IMR-90 (cell line): ENCODE data around the gene SPAG8. TPM values are rescaled to one million over a fixed set of nuclear protein-coding genes. Genes with fewer than 3 reads are reported as not detected.

ENCODE experiments used
- ATAC-seq: fragments of 200-7000 bp; cut with Tn5 transposase; 2 replicates; pipeline ENCODE4 v1.9.1; 2020; ENCODE audit warnings: low read depth, mild to moderate bottlenecking, moderate library complexity
- BruUV-seq: library from RNA; stranded (reverse); fragments of 400-500 nt; replicated peaks from 2 replicates; lab custom pipeline; 2021; lab: Mats Ljungman, UMichigan
- CTCF ChIA-PET: fragments of 300-600 bp; formaldehyde crosslinking; extraction: SDS; loops from one replicate; lab custom pipeline; 2021; ENCODE audit warnings: antibody characterized with exemption; lab: Yijun Ruan, JAX
- POLR2A ChIA-PET: fragments of 300-600 bp; sonication (Branson Sonifier 250); formaldehyde crosslinking; loops from one replicate; lab custom pipeline; 2022; ENCODE audit warnings: antibody characterized with exemption; ENCODE audit not compliant: unreplicated experiment; lab: Charles Lee
- DNase-seq: peaks from one replicate; pipeline ENCODE4 v3.0.0; 2013
- H2AFZ ChIP-seq: replicated peaks from 2 replicates; pipeline ENCODE3; 2013; ENCODE audit warnings: low read length, mild to moderate bottlenecking; ENCODE audit not compliant: poor library complexity
- H2AK5ac ChIP-seq: 2 replicates; pipeline ENCODE4 v1.6.1; 2013; ENCODE audit warnings: low read depth, low read length, inconsistent platforms
- H2AK9ac ChIP-seq: replicated peaks from 2 replicates; pipeline ENCODE3; 2013; ENCODE audit warnings: mild to moderate bottlenecking, low read depth, low read length, moderate library complexity; ENCODE audit not compliant: poor library complexity
- H2BK120ac ChIP-seq: 2 replicates; pipeline ENCODE4 v1.6.1; 2013; ENCODE audit warnings: low read depth, low read length, inconsistent platforms
- H2BK15ac ChIP-seq: 3 replicates; pipeline ENCODE4 v1.6.1; 2013; ENCODE audit warnings: low read depth, low read length, inconsistent platforms
- H2BK20ac ChIP-seq: 2 replicates; pipeline ENCODE4 v1.6.1; 2013; ENCODE audit warnings: low read depth, mild to moderate bottlenecking, inconsistent platforms, low read length, moderate library complexity
- H2BK5ac ChIP-seq: 2 replicates; pipeline ENCODE4 v1.6.1; 2013; ENCODE audit warnings: mild to moderate bottlenecking, low read depth, low read length, inconsistent platforms; ENCODE audit not compliant: poor library complexity, severe bottlenecking
- H3K14ac ChIP-seq: replicated peaks from 2 replicates; pipeline ENCODE4 v1.6.1; 2013; ENCODE audit warnings: low read depth, low read length, inconsistent platforms
- H3K18ac ChIP-seq: 2 replicates; pipeline ENCODE4 v1.6.1; 2013; ENCODE audit warnings: low read depth, low read length, control low read depth
- H3K23ac ChIP-seq: 2 replicates; pipeline ENCODE4 v1.6.1; 2013; ENCODE audit warnings: low read depth, low read length, inconsistent platforms
- H3K27ac ChIP-seq: 2 replicates; pipeline ENCODE4 v1.5.1; 2013; ENCODE audit warnings: mild to moderate bottlenecking, control low read depth, low read length; ENCODE audit not compliant: insufficient read depth
- H3K27me3 ChIP-seq: 2 replicates; pipeline ENCODE4 v1.6.1; 2013; ENCODE audit warnings: low read length; ENCODE audit not compliant: control insufficient read depth, insufficient read depth
- H3K36me3 ChIP-seq: 2 replicates; pipeline ENCODE4 v1.6.1; 2013; ENCODE audit warnings: low read length, mixed read lengths; ENCODE audit not compliant: control insufficient read depth, insufficient read depth
- H3K4ac ChIP-seq: 2 replicates; pipeline ENCODE4 v1.6.1; 2013; ENCODE audit warnings: low read depth, low read length, inconsistent platforms
- H3K4me1 ChIP-seq: 2 replicates; pipeline ENCODE4 v1.6.1; 2013; ENCODE audit warnings: low read length, mixed read lengths; ENCODE audit not compliant: control insufficient read depth, insufficient read depth
- H3K4me2 ChIP-seq: 2 replicates; pipeline ENCODE4 v1.6.1; 2013; ENCODE audit warnings: low read depth, mild to moderate bottlenecking, control low read depth, low read length, moderate library complexity
- H3K4me3 ChIP-seq: 2 replicates; pipeline ENCODE4 v1.5.1; 2013; ENCODE audit warnings: low read depth, mild to moderate bottlenecking, control low read depth, low read length, moderate library complexity; ENCODE audit not compliant: insufficient read depth
- H3K56ac ChIP-seq: 2 replicates; pipeline ENCODE4 v1.6.1; 2013; ENCODE audit warnings: low read length, inconsistent platforms; ENCODE audit not compliant: insufficient read depth; ENCODE audit errors: extremely low read depth
- H3K79me1 ChIP-seq, 2 experiments: 2 replicates each; pipeline ENCODE4 v1.6.1; 2013; ENCODE audit warnings: low read length in 2 of 2, inconsistent platforms in 1 of 2, low read depth in 1 of 2
- H3K9ac ChIP-seq: 2 replicates; pipeline ENCODE4 v1.6.1; 2013; ENCODE audit warnings: low read depth, low read length, control low read depth
- H3K9me1 ChIP-seq: 2 replicates; pipeline ENCODE4 v1.6.1; 2013; ENCODE audit warnings: low read length, inconsistent platforms; ENCODE audit not compliant: insufficient read depth
- H3K9me3 ChIP-seq: 2 replicates; pipeline ENCODE4 v1.6.1; 2013; ENCODE audit warnings: low read length; ENCODE audit not compliant: control insufficient read depth, insufficient read depth
- H4K20me1 ChIP-seq: 2 replicates; pipeline ENCODE4 v1.6.1; 2013; ENCODE audit warnings: low read length, inconsistent platforms; ENCODE audit not compliant: insufficient read depth
- H4K5ac ChIP-seq: 2 replicates; pipeline ENCODE4 v1.6.1; 2013; ENCODE audit warnings: mild to moderate bottlenecking, low read depth, low read length, control low read depth
- H4K8ac ChIP-seq, 2 experiments: 2 replicates each; pipeline ENCODE4 v1.6.1; 2013; ENCODE audit warnings: low read depth in 2 of 2, low read length in 2 of 2, control low read depth in 1 of 2, inconsistent platforms in 1 of 2
- H4K91ac ChIP-seq: 2 replicates; pipeline ENCODE4 v1.6.1; 2013; ENCODE audit warnings: low read depth, low read length, inconsistent platforms; ENCODE audit not compliant: insufficient read depth
- MAZ ChIP-seq: IDR thresholded peaks from 2 replicates; pipeline ENCODE4 v1.6.1; 2012; ENCODE audit warnings: low read depth, mild to moderate bottlenecking, low read length, improper control_type of control experiment, moderate library complexity, borderline replicate concordance
- RCOR1 ChIP-seq: IDR thresholded peaks from 2 replicates; pipeline ENCODE4 v1.6.1; 2012; ENCODE audit warnings: mild to moderate bottlenecking, low read length, improper control_type of control experiment; ENCODE audit not compliant: insufficient replicate concordance
- dilution Hi-C: fragments of 300-500 bp; cut with HindIII; formaldehyde crosslinking; loops from one replicate; pipeline ENCODE4 v1.14.3; 2018; ENCODE audit warnings: low sequenced_read_pairs; ENCODE audit not compliant: unreplicated experiment
- in situ Hi-C: fragments of 300-500 bp; cut with MboI; formaldehyde crosslinking; loops from 3 replicates; pipeline ENCODE4 v1.14.3; 2019; ENCODE audit warnings: low sequenced_read_pairs, inconsistent platforms, mixed read lengths
- intact Hi-C: fragments of 100-400 bp; cut with micrococcal nuclease; formaldehyde crosslinking; loops from 2 replicates; pipeline ENCODE4 v1.10.0; 2022
- polyA plus RNA-seq, 3 experiments: library from polyadenylated mRNA; depleted of rRNA; stranded (reverse); fragments of >200 nt; gene quantifications; 2 replicates each; pipeline ENCODE4 v1.2.3, GENCODE V29; 2012; ENCODE audit warnings: low replicate concordance in 1 of 3
- total RNA-seq: library from RNA; depleted of rRNA; stranded (reverse); fragments of >200 nt; gene quantifications from 2 replicates; pipeline ENCODE4 v1.2.3, GENCODE V29; 2012
- TF ChIP-seq, protein P1 (sequence below): conservative IDR thresholded peaks from 2 replicates; pipeline ENCODE4 v1.5.1; 2012; ENCODE audit warnings: mild to moderate bottlenecking, low read depth, low read length, improper control_type of control experiment

The SPAG8 gene
- total and polyA plus RNA-seq, 2 of the 4 experiments (the other 2 are of a cell fraction), result 0.72 to 0.84 TPM

DNA sequence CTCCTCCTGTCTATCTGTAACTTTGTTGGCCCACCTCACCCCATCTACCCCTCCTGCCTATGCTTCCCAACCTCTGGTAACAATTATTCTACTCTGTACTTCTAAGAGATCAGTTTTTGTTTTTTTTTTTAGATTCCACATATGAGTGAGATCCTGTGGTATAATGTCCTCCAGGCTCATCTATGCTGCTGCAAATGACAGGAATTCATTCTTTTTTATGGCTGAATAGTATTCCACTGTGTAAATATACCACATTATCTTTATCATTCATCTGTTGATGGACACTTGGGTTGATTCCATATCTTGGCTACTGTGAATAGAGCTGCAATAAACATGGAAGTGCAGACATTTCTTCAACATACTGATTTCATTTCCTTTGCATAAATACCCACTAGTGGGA is 28.6 kb downstream of the SPAG8 start:
- no peak overlapping the region for H4K5ac ChIP-seq
- H4K20me1 ChIP-seq, result no peaks in the 10 kb centered on the region
- POLR2A ChIA-PET, result no interaction called here
- dilution Hi-C loops (no loop called here), in situ Hi-C loops (no loop called here), intact Hi-C loops (no loop called here)
- no peak overlapping the region for H2AFZ ChIP-seq
- no peaks in the 10 kb centered on the region for H3K79me1 ChIP-seq
- no peak overlapping the region for H2AK5ac ChIP-seq
- H2BK5ac ChIP-seq, result no peak overlapping the region
- H3K36me3 ChIP-seq, result no peaks in the 10 kb centered on the region
- no TSS peak for BruUV-seq
- no peak overlapping the region for H2BK120ac ChIP-seq
- H3K14ac ChIP-seq, result no peak overlapping the region
- H3K9me1 ChIP-seq, result no peaks in the 10 kb centered on the region; the same call in 1 of the 2 replicates
- H3K18ac ChIP-seq, result no peak overlapping the region
- no peaks in the 10 kb centered on the region for H3K4me1 ChIP-seq
- H3K4me3 ChIP-seq, result no peak overlapping the region
- CTCF ChIA-PET, result no interaction called here
- peaks cover 39% of the 10 kb centered on the region for H3K27me3 ChIP-seq
- no peak overlapping the region for H3K4ac ChIP-seq
- no peak overlapping the region for H2BK15ac ChIP-seq
- H3K9me3 ChIP-seq, result no peaks in the 10 kb centered on the region
- no peak overlapping the region for H4K8ac ChIP-seq
- H3K4me2 ChIP-seq, result no peak overlapping the region
- no peak for TF ChIP-seq MAZ
- TF ChIP-seq RCOR1, result no peak
- TF ChIP-seq, protein P1, sequence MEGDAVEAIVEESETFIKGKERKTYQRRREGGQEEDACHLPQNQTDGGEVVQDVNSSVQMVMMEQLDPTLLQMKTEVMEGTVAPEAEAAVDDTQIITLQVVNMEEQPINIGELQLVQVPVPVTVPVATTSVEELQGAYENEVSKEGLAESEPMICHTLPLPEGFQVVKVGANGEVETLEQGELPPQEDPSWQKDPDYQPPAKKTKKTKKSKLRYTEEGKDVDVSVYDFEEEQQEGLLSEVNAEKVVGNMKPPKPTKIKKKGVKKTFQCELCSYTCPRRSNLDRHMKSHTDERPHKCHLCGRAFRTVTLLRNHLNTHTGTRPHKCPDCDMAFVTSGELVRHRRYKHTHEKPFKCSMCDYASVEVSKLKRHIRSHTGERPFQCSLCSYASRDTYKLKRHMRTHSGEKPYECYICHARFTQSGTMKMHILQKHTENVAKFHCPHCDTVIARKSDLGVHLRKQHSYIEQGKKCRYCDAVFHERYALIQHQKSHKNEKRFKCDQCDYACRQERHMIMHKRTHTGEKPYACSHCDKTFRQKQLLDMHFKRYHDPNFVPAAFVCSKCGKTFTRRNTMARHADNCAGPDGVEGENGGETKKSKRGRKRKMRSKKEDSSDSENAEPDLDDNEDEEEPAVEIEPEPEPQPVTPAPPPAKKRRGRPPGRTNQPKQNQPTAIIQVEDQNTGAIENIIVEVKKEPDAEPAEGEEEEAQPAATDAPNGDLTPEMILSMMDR, result no peak
- H3K27ac ChIP-seq, result no peak overlapping the region
- DNase-seq, result no peak
- no peak overlapping the region for H3K9ac ChIP-seq
- no peak overlapping the region for H4K91ac ChIP-seq
- no peak overlapping the region for H3K23ac ChIP-seq
- H2AK9ac ChIP-seq, result no peak overlapping the region
- H3K56ac ChIP-seq, result no peak overlapping the region
- H2BK20ac ChIP-seq, result no peak overlapping the region
- ATAC-seq, result no peak
